NCI-H460 (cell line): ENCODE measurements around the gene KDM2A. TPM values are rescaled to one million over a fixed set of nuclear protein-coding genes. Genes with fewer than 3 reads are reported as not detected.
A peak's percentile ranks its signal among the peaks of the same experiment; 100 is the strongest.
"Not testable (repeated sequence)": the region's sequence is repeated elsewhere in the genome, so short reads cannot be mapped to it uniquely, and the experiment has no call there.

Source experiments
- DNase-seq: peaks from one replicate; pipeline ENCODE4 v3.0.0-alpha.2; 2016; ENCODE audit warnings: low read depth; ENCODE audit errors: extremely low read depth
- total RNA-seq: library from RNA; depleted of rRNA; stranded (reverse); fragments of >200 nt; shearing (Covaris generic); gene quantifications from 2 replicates; pipeline ENCODE4 v1.2.3, GENCODE V29; 2014

The KDM2A gene
- total RNA-seq, 1 experiment from 2014 or later: 18.5 TPM

DNA sequence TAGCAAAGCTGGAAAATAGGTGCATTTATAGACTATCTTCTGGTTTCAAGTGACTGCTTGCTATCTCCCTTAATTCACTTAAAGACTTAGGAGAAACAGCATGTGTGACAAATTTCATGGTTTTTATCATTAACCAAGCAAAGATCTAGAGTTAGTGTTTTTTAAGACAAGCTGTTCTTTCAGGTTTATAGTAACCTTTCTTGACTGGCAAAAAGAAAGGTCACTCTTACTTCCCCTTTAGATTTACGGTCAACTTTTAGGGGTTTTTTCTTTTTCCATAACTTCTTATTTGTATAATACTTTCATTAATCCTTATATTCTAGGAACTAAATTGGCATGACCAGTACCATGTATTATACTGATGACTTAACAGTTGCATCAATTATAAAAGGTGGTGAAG is 46.6 kb downstream of the KDM2A start:
- no peak for DNase-seq

DNA sequence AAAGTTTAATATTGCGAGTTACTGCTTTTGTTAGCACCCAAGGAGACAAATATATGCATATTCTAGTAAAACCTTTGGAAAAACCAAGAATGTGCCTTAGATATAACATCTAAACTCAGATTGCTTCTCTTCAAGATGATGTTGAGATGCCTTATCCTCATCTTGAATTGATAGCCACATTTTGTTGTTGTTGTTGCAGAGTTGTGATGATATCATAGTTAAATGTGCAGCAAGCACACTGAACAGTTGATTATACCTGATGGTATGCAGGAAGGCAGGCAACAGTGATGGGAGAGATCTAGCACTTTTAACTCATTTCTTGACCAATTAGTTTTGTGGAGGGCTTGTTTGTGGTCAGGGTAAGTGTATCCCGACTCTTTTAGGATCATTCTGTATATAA is 48.0 kb downstream of the KDM2A start:
- DNase-seq: no peak

DNA sequence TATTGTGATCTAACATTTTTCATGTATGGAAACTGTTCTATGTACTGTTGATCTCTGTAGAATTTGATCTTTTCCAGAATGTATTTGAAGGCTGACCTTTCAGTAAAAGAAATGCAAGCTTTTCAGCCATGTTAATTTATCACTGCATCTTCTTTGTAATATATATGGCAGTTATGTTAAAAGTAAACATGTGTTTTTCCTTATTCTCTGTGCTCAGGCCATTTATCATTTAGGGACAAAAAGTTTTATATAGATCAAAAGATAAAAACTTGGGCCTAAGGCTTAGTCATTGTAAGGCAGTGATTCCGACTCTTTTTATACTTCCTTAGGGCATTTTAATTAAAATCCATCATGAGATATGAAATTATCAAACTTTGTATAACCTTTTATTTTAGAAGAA is 48.7 kb downstream of the KDM2A start:
- DNase-seq: no peak

DNA sequence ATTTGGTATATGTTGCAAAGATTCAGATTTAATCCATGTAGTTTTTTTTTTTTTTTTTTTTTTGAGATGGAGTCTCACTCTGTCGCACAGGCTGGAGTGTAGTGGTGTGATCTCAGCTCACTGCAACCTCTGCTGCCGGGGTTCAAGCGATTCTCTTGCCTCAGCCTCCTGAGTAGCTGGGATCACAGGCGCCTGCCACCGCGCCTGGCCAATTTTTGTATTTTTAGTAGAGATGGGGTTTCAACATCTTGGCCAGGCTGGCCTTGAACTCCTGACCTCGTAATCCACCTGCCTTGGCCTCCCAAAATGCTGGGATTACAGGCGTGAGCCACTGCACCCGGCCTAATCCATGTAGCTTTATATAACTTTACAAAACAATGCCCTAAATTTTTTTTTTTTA is 49.8 kb downstream of the KDM2A start:
- not testable (repeated sequence) for DNase-seq

DNA sequence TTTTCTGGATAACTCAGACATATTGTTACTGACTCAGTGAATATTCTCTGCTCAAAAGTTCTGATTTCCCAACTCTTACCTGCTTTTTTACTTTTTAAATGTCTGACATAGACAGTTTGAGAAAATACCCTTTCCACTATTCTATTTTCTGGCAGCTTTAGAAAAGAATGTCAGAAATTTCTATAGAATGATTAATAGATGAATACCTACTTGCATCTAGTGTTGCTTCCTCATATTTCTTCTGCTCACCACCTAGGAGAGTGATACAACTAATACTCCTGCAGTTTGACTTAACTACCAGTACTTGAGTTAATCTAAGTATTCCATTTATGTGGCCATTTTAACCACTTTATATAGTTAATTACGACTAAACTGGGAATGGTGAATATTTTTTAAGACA is 55.2 kb downstream of the KDM2A start:
- no peak for DNase-seq

DNA sequence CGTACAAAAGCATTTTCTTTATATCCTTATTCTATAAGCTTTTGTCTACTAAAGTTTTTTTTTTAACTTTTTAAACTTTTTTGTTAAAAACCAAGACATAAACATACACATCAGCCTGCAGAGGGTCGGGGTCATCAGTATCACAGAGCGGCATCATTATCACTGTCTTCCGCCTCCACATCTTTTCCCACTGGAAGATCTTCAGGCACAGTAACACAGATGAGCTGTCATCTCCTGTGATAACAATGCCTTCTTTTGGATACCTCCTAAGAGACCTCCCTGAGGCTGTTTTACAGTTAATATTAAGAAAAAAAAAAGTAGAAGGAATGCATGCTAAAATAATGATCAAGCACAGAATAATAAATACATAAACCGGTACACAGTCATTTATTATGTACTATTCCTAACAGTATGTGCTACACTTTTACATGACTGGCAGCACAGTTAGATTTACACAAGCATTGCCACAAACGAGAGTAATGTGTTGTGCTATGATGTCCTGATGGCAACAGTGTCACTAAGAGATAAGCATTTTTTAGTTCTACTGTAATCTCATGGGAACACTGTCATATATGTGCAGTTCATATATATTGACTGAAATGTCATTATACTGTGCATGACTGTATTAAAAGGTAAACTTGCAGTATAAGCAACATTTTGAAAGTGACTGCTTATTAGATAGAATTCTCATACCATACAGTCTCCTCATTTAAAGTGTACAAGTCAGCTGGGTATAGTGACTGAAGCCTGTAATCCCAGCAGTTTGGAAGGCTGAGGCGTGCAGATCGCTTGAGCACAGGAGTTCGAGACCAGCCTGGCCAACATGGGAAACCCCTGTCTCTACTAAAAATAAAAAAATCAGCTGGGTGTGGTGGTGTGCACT is 58.6 kb downstream of the KDM2A start:
- no peak for DNase-seq

DNA sequence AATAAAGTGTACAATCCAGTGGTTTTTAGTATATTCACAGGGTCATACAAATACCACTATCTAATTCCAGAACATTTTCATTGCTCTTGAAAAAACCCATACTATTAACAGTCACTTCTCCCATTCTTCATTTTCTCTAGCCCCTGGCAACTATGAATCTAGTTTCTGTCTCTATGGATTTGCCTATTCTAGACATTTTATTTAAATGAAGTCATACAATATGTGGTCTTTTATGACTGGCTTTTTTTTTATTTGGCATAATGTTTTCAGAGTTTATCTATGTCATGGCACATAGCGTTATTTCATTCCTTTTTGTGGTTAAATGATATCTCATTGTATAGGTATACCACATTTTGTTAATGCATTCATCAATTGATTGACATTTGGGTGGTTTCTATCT is 59.4 kb downstream of the KDM2A start:
- DNase-seq: no peak

DNA sequence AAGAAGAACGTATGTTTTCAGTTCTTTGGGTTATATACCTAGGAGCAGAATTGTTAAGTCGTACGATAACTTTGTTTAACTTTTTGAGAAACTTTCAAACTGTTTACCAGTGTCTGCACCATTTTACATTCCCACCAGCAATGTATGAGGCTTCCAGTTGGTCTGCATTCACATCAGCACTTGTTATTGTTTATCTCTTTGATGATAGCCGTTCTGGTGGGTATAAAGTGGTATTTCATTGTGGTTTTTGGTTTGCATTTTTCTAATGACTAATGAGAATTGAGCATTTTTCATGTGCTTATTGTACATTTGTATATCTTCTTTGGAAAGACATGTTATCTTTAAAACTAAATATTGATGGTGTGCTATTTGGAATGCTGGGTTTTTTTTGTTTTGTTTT is 59.8 kb downstream of the KDM2A start:
- no peak for DNase-seq

DNA sequence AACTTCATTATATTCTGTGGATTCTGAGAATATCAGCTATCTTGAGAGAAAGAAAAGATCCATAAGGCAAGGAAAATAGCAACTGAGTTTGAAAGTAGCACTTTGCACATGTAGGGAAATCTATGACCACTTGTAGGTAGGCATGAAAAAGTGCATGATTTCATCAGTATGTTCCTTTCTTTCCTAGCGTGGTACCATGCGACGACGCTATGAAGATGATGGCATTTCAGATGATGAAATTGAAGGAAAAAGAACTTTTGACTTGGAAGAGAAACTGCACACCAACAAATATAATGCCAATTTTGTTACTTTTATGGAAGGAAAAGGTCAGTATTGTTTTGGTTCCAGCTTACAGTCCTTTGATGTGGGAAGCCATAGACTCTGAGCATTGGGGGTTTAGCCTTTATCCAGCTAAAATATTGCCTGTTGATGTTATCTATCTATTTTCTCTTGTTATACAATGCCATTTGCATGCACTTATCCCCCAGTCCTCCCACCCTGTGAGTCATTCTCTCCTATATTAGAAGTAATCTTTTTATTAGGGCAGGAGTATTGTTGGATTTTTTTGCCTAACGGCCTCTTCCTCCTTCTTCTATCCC is 60.9 kb downstream of the KDM2A start:
- no peak for DNase-seq

DNA sequence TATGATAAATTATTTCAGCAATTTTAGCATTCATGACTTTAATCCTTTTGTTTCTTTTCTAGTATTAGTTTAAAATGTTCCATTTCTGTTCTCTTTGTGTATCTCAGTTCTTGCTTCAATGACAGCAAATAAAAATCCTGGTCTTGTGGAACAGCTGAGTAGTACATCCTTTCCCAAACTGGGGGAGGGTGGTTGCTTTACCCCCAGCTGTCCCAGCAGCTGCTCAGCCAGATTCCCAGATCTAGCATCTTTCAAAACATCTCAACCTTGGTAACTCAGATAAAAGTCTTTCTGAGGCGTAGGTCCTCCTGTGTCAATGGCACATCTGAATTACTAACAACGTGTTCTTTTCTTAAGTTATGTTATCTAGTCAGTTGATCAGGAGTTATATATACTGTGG is 75.0 kb downstream of the KDM2A start:
- no peak for DNase-seq

DNA sequence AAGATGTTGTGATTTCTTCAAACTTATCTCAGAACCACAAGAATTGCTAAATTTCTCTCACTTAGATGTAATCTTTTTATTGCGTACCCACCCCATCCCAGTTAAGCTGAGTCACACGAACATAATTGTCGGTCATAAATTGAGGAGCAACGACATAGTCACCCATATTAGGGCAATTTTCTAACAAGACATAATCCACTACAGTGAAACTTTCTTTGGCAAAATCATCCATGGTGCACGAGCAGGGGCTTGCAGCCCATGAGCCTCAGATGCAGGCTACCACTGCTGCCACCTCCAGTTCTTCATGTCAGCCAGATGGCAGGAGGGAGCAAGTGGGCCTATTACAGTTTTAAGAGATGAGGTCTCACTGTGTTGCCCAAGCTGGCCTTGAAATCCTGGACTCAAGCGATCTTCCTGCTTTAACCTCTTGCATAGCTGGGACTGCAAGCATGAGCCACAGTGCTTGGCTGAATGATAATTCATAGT is 77.0 kb downstream of the KDM2A start:
- peak; percentile 40 for DNase-seq

DNA sequence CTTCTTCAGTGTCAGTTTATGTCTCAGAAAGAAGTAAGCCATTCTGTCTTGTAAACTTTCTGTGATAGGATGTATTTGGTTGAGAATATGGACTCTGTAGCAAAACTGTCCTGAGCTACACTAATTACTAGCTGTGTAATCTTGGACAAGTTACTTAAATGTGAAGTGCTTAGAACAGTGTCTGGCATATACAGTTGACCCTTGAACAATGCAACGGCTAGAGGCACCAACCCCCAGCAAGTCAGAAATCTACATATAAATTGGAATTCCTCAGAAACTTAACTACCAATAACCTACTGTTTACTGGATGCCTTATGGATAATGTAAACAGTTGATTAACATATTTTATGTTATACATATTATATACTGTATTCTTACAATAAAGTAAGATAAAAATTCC is 78.5 kb downstream of the KDM2A start:
- no peak for DNase-seq

DNA sequence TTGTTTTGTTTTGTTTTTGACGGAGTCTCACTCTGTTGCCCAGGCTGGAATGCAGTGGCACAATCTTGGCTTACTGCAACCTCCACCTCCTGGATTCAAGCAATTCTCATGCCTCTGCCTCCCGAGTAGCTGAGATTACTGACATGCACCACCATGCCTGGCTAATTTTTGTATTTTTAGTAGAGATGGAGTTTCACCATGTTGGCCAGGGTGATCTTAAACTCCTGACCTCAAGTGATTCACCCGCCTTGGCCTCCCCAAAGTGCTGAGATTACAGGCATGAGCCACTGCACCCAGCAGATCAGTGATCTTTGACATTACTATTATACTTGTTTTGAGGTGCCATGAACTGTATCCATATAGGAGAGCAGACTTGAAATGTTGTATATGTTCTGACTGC is 79.7 kb downstream of the KDM2A start:
- DNase-seq: not testable (repeated sequence)

DNA sequence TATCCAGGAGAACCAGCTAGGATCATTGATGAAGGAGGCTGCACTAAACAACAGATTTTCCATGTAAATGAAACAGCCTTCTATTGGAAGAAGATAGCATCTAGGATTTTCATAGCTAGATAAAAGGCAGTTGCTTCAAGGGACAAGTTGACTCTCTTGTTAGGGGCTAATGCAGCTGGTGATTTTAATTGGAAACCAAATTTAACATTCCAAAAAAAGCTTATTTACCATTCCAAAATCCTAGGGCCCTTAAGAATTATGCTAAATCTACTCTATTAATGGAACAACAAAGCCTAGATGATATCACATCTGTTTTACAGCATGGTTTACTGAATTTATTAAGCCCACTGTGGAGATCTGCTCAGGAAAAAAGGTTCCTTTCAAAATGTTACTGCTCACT is 80.7 kb downstream of the KDM2A start:
- no peak for DNase-seq

DNA sequence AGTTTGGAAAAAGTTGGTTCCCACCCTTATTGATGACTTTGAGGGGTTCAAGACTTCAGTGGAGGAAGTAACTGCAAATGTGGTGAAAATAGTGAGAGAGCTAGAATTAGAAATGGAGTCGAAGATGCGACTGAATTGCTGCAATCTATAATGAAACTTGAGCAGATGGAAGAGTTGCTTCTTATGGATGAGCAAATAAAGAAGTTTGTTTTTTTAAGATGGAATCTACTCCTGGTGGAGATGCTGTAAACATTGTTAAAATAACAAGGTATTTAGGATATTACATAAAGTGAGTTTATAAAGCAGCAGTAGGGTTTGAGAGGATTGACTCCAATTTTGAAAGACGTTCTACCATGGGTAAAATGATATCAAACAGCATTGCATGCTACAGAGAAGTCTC is 83.0 kb downstream of the KDM2A start:
- no peak for DNase-seq

DNA sequence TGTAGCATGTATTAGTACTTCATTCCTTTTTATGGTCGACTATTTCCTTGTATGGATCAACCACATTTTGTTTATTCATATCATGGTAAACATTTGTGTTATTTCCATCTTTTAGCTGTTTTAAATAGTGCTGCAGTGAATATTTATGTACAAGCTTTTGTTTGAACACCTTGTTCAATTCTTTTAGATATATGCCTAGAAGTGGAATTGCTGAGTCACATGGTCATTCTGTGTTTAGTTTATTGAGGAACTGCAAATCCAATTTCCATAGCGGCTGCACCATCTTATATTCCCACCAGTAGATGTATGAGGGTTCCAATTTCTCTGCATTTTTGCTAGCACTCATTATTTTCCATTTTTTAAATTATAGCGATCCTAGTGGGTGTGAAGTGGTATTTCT is 85.8 kb downstream of the KDM2A start:
- DNase-seq: no peak

DNA sequence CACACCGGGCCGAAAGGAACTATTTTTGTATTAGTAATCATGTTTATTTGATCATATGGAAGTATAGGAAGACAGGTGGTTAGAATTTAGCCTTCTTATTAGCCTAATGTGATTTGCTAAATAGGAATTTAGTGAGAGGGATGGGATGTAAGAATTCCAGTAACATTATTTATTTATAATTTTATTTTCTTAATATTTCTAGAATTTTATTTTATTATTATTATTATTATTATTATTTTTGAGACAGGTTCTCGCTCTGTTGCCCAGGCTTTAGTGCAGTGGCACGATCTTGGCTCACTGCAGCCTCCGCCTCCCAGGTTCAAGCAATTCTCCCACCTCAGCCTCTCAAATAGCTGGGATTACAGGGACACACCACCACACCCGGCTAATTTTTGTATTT is 90.2 kb downstream of the KDM2A start:
- not testable (repeated sequence) for DNase-seq

DNA sequence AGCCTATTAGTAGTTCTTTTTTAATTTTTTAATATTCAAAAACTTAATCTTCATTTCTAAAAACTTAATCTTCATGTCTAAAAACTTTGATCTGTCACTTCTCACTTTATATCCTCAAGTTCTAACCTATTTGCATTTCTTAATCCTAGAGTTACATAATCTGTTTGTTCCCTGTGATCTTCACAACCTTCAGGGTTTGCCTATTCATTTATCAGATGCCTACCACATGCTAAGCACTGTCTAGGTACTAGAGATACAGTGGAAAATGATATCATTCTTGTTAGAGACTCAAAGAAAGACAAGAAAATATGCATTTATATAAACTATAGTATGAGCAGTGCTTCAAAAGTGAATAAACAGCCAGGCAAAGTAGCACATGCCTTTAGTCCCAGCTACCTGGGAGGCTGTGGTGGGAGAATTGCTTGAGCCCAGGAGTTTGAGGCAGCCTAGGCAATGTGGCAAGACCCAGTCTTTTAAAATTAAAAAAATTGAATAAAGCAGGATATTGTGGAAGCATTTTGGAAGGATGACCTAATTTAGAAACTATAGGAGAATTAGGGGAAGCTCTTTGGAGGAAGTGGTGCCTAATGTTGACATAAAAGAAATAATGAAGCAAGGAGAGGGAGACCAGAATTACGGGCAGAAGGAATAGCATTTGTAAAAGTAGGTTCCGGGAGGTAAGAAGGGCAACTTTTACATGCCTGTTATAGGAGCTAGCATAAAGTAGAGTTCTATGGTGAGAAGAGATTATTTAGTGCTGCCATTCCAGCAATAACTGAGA is 92.8 kb downstream of the KDM2A start:
- no peak for DNase-seq

DNA sequence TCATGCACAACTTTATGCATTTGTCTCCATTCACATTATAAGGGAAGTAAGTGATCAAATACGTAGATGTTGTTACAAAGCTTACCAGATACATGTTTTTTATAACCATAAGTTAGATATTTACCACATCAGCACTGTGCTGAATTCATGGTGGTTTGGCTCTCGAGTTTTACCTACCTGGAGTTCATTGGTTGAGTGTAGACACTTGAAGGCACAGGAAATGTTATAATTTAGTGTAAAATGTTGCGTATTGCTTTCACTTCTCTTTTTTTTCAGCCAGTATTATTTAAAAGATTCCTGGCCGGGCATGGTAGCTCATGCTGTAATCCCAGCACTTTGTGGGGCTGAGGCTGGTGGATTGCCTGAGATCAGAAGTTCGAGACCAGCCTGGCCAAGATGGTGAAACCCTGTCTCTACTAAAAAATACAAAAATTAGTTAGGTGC is 94.1 kb downstream of the KDM2A start:
- no peak for DNase-seq

DNA sequence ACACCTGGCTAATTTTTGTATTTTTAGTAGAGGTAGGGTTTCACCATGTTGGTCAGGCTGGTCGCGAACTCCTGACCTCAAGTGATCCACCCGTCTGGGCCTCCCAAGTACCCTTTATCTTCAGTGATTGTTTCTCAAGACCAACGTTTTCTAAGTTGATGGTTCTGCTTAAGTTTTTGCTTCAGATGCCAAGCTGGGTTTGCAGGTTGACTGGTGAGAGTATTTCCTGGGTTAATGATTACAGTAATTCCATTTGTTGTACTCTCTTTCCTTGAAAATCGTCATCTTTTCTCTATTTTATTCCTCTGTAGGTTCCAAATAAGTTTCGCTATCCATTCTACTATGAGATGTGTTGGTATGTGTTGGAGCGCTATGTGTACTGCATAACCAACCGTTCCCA is 108.7 kb downstream of the KDM2A start:
- no peak for DNase-seq

DNA sequence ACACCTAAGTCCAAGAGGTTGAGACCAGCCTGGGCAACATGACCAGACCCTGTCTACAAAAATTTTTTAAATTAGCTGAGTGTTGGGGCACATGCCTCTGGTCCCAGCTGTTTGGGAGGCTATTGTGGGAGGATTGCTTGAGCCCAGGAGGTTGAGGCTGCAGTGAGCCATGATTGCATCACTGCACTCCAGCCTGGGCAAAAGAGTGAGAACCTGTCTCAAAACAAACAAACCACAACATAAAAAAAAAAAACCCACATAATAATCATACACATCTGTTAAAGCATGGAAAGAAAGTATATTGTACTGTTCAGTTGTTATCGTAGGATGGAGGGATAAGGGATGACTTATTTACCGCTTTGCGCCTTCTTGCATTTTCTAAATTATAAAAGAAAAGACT is 111.3 kb downstream of the KDM2A start:
- DNase-seq: no peak
